CD4-positive, alpha-beta T cell treated with Interleukin-6 for 4 hours (primary cell): ENCODE data around the gene POLG2.

Source experiments
- DNase-seq: peaks from one replicate; pipeline ENCODE4 v3.0.0-alpha.2; 2020; ENCODE audit warnings: mixed read lengths

POLG2 gene

DNA sequence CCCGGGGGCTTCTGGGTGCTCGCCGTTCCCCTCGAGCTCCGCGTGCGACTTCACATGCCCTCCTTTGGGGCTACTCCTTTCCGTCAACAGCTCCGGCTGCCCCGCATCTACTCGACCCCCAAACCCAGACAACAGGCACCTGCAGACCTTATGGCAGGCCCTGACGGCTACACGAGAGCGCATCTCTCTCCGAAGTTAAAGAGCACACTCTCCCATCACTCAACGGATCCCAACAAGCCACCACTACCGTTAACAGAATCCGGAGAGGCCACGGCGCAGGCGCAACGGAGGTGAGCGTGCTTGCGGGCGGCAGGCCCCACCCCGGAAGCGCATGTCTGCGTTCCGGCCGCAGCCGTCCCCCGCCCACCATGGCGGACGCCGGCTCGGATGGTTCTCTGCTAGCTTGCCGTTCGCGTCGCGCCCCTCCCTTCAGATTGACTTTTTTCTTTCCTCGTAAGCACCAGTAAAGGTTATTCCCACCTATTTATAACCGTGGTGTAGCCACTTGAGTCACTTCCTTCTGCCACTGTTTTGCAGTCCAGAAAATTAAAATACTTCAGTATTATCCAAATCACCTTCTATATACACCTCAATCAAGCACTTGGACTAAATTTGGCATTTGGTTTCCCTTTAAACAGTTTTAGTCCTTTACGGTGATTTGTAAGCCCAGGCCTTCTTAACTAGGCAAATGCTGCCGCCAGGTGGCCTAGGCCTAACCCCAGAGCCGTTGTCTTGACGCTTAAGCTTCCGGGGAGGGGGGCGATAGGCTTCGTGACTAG is at the start of gene POLG2:
TSS of gene POLG2 (minus strand) at position 269 of the 779 bp plus-strand sequence. CDS start at position 183, 86 bp downstream.
- peak; percentile 97 for DNase-seq

DNA sequence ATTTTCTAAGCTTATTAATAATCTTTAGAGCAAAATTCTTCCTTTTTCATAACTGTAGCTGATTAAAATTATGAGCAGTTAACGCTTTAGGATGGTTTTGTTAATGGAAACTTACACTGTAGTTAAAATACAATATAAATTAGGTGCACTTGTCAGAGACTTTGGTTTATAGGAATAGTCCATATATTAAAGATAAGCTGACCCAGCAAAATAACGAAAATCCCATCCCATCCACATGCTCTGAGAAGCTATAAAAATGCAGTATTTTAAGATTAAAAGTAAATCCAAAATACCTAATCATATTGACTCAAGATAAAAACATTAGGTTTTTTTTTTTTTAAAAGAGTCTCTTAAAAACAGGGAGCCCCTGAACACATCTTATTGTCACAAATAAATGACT is 47.9 kb upstream of the POLG2 start:
- no peak for DNase-seq

GRCh38 chr17:64540118-64540776 is 43.4 kb upstream of the POLG2 start:
- no peak for DNase-seq

DNA sequence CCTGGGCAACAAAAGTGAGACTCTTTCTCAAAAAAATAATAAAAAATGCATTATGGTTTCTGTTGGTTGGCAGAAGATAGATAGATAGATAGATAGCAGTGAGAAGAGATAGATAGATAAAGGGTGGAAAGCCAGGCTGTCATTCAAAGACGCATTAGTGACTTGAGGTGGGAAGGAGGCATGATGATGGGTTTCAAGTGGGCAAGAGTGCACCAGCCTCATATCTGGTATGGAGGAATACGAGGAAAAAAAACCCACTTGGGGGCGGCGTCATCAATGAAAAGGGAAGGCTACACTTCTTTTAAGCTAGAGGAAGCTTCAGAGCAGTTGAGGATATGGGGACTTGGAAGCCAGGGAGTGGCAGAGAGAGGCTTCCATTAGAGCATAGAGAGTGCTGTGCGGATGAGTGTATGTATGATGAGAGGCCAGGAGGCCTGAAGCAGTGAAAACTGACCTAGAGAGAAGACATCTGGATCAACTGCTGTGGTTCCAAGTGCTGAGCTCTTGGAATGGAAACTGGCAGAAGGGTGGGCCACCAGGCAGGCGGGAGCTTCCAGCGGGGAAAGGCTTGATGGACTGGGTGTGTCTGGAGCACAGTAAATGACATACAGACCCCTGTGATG is 41.8 kb upstream of the POLG2 start:
- no peak for DNase-seq

DNA sequence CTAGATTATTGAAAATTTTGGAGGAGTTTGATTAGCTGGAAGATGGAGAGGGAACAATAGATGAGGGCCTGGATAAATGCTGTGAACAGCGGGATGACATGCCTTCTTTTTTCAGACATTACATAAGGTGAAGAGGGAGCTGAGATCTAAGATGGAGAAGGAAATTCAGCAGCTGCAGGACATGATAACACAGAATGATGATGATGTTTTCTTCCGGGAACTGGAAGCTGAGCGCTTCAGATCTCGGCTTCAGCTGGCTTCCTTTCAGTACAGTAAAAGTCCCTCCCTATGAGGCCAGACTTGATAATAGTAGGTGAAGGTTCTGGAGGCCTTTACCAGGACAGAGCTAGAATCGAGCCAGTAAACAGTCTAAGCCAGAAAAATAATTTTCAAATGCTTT is 40.6 kb upstream of the POLG2 start:
- DNase-seq, result no peak

DNA sequence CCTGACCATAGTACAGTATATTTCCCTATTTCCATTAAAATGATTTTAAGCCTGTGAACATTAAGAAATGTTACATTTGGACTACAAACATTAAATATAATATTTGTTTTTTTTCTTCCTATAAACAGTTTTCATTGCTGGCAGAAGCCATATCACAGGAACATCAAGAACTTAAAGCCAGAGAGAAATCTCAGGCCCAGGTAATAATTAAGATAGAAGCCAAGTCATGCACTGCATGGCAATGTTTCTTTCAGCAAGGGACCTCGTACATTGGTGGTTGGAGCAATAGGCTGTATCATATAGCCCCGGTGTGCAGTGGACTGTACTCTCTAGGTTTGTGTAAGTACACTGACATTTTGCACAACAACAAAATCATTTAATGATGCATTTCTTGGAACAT is 40.1 kb upstream of the POLG2 start:
- DNase-seq, result no peak

DNA sequence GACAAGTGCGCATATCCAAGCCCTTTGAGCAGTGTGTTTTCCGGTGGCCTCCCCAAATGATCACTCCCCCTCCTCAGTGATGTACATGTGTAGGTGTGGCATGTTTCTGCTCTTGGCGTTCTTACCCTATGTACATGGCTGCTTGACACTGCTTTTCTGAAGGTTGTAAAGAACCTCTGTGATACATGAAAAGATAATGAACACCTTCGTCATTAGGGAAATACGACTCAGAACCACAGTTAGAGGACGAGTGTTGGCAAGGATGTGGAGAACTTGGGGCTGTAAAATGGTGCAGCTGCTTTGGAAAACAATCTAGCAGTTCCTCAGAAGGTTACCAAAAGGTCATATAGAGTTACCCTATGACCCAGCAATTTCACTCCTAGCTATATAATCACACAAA is 38.5 kb upstream of the POLG2 start:
- DNase-seq, result no peak

- DNase-seq, result peak; percentile 10
Measured at GRCh38 chr17:64534187-64534586, 37.3 kb upstream of the POLG2 start.

GRCh38 chr17:64533784-64534183 is 36.9 kb upstream of the POLG2 start:
- DNase-seq, result no peak

- DNase-seq, result no peak
Measured at GRCh38 chr17:64532409-64532808, 35.6 kb upstream of the POLG2 start.

GRCh38 chr17:64531955-64532371 is 35.1 kb upstream of the POLG2 start:
- no peak for DNase-seq

- no peak for DNase-seq
Measured at GRCh38 chr17:64529221-64529620, 32.4 kb upstream of the POLG2 start.

DNA sequence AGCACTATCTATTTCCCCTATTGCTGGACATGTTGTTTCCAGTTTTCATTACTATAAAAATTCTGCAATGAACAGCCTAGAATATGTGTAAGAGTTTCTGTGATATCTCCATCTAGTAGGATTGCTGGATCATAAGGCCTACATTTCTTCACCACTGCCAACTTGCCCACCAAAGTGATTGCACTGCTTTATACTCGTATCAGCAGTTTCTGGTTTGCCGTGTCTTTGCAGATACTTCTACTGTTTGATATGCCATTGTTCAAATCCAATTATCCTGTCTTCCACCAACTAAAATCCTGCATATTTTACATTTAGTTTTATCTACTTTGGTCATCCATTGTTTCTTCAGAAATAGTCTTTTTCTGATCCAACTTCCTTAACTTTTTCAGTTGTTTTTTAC is 31.1 kb upstream of the POLG2 start:
- DNase-seq, result no peak

DNA sequence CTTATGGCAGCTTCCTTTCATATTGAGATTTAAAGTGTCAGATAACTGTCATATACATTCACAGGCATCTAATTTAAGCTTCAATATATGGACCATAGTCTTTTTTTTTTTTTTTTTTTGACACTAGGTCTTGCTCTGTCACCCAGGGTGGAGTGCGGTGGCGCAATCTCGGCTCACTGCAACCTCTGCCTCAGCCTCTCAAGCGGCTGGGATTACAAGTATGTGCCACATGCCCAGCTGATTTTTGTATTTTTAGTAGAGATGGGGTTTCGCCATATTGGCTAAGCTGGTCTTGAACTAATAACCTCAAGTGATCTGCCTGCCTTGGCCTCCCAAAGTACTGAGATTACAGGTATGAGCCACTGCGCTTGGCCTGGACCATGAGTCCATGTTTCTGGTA is 23.5 kb upstream of the POLG2 start:
- DNase-seq, result no peak

DNA sequence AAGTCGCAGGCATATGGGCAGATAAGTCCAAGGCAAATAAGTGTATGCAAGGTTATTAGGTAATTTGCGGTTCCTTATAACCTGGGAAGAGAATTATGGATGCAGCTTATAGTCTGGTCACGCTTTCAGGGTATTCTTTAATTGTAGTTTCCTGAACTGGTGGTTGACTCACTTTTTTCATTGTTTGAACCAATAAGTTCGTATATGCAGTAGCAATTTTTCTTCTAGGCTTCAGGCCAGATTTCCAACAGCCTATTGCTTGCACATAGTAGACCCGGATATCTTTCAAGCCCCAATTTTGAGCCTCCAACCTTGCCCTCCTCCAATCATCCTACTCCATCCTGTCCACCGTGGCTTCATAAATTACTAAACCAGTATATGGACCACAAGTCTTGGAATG is 22.7 kb upstream of the POLG2 start:
- no peak for DNase-seq

GRCh38 chr17:64515829-64516228 is 19.0 kb upstream of the POLG2 start:
- no peak for DNase-seq

GRCh38 chr17:64515419-64515818 is 18.6 kb upstream of the POLG2 start:
- DNase-seq, result no peak

DNA sequence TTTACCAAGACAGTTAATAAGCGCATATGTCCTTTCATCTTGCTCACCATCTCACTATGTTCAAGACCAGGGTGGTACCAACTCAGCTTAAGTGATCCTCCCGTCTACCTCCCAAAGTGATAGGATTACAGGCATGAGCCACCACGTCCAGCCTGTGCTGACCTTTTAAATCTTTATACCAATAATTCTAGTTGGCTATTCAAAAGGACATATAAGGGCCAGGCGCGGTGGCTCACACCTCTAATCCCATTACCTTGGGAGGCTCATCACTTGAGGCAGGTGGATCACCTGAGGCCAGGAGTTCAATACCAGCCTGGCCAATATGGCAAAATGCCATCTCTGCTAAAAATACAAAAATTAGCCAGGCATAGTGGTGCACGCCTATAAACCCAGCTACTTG is 12.3 kb upstream of the POLG2 start:
- DNase-seq, result no peak

GRCh38 chr17:64508683-64509082 is 11.8 kb upstream of the POLG2 start:
- no peak for DNase-seq

DNA sequence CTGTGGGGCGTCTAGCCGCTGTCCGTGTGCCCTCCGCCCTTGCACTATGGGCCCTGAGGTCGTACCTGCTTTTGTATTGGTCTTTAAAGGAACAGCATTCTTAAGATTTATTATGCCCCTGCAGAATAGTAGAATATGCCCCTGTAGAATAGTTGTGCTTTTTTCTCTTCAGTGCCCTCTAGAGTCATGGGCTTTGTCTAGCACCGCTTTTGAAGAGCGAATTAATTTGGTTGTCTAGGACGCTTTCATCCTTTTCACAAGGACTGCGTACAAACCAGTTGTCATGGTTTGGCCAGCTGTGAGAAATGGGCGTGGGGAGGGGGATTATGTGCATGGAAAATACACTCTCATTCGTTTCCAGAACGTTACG is 10.5 kb upstream of the POLG2 start:
- DNase-seq, result peak; percentile 35

DNA sequence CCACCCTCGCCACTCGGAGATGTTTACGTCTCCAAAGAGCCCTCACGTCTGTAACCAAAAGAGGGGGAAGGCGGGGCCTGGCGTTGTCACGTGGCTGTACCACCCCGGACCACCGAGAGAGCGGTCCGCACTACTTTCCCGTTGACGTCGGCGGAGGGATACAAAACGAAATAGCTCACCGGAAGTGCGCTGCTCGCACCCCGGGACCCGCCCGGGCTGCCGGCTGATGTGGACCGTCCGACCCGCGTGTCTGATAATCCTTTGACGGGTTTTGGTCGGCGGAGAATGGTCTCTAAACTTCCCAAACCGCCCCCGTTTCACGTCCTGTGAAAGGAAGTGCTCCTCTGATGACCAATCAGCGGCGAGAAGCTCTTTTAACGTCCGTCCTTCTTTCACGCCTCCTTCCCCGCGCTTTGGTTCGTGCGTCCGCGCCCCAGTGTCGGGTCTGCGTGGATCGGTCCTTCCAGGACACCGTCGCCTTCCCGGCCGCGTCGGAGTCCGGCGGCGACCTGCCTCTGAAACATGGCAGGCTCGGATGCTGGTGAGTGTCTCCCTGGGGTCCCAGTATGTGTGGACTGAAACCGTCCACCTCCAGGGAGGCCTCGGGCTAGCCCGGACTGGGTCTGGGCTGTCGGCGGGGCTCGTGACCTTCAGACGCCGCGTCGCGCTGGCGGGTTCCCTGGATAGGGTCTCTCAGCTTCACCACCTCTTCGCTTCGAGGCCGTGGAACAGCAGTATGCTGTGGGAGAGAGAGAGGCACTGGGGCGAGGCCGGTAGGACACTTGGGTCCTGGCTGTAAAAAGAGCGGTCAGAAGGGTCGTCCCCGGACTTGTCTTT is 9.9 kb upstream of the POLG2 start, which contains the start of gene CEP95:
TSS of gene CEP95 (plus strand) at position 402 of the 837 bp plus-strand sequence. CDS start at position 523, 121 bp downstream.
- peak; percentile 97 for DNase-seq

DNA sequence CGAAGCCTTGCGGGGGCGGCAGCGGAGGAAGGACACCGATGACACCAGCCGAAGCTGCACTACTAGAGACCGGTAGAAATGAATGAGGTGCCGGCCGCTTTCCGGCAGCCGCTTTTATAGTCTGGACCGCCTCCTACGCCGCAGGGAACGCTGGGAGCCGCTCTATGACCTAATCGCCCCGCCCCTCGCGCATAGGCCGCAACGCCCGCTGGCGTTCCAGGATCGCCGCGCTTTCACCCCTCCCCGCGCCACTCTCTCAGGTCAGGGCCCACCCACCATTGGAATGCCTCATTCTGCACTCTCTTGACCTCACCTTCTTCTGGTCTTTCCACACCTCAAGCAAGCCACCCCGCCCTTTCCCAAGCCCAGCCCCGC is 9.3 kb upstream of the POLG2 start, which contains the start of gene DDX5:
TSS of gene DDX5 (minus strand) at position 89 of the 375 bp plus-strand sequence. CDS start 170 bp downstream, outside the sequence.
- peak; percentile 98 for DNase-seq
